Ramos (cell line): ENCODE results near the gene STK38.

ENCODE experiments used
- in situ Hi-C: fragments of 300-500 bp; cut with MboI; formaldehyde crosslinking; loops from one replicate; pipeline ENCODE4 v1.14.3; 2022; ENCODE audit warnings: low sequenced_read_pairs; ENCODE audit not compliant: unreplicated experiment

The STK38 gene

DNA sequence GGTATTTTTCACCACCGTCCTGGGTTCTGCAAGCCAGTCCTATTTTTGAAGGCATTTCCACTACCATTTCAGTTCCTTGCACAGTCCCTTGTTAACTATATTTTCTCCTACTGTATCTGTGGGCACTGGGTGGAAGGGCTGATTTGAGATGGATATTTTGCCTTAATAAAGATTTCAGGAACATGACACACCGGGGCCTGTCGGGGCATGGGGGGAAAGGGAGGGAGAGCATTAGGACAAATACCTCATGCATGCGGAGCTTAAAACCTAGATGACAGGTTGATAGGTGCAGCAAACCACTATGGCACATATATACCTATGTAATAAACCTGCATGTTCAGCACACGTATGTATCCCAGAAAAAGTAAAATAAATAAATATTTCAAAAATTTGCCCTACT lies 22.4 kb downstream of the STK38 start:
- in situ Hi-C loops = no loop called here

- in situ Hi-C loops = no loop called here
These were observed 23.3 kb downstream of the STK38 start for GRCh38 chr6:36523936-36524499.

- in situ Hi-C loops = no loop called here
These were observed 23.8 kb downstream of the STK38 start for GRCh38 chr6:36523451-36523850.

GRCh38 chr6:36519352-36519751 lies 27.9 kb downstream of the STK38 start:
- in situ Hi-C loops = no loop called here

GRCh38 chr6:36517408-36517807 lies 29.9 kb downstream of the STK38 start:
- in situ Hi-C loops = no loop called here

GRCh38 chr6:36516988-36517387 lies 30.3 kb downstream of the STK38 start:
- in situ Hi-C loops = no loop called here

GRCh38 chr6:36516559-36516958 lies 30.7 kb downstream of the STK38 start:
- in situ Hi-C loops = no loop called here

DNA sequence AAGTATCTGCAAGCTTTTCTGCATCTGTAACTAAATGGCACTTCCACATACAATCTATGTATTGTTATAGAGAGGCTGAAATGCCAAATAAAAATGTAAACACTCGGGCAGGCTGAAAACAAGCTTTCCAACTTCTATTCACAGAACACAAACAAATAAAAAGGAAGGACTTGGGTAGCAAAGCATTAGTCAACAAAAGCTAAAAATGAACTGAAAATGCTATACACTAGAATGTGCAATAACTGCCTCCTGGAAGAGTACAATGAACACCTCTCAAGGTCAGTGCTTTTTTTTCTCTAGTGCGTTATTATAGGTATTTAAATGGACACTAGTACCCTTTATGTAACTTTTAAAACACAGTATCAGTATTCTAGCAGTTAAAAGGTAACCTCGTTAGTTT lies 31.4 kb downstream of the STK38 start:
- in situ Hi-C loops = no loop called here

DNA sequence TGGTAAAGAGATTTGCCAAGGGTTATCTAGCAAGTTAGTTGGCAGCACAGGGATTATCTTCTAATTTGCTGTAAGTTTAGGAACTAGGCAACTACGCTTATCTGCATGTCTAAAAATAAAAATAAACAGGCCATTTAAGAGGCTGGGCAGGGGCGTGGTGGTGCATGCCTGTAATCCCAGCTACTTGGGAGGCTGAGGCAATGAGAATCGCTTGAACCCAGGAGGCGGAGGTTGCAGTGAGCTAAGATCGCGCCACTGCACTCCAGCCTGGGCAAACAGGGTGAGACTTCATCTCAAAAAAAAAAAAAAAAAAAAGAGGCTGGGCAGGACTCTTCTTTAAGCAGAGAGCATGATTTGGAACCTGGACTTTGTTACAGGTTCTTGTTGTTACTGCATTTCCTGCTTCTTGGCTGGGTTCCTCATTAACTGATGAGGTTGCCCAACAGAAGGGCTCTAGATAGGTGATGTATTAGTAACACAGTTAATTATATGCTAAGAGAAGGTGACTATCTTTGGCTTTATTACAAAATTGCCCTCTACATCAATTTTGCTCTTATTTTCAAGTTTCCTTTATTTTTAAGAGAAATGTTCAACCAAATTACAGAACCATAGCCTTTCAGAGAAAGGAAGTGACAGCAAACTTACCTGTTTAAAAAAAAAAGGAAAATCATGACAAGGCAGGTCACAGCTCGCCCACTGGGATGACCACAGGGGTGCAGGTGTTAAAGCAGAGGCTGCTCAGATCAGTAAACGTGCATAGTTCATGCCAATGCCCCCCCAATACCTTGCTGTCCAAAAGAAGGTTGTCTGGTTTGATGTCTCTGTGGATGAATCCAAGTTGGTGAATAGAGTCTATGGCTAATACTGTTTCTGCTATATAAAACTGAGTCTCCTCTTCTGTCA lies 32.5 kb downstream of the STK38 start:
- in situ Hi-C loops = no loop called here

GRCh38 chr6:36510365-36510764 lies 36.9 kb downstream of the STK38 start:
- in situ Hi-C loops = no loop called here

- in situ Hi-C loops = no loop called here
These were observed 38.7 kb downstream of the STK38 start for GRCh38 chr6:36508532-36508931.

DNA sequence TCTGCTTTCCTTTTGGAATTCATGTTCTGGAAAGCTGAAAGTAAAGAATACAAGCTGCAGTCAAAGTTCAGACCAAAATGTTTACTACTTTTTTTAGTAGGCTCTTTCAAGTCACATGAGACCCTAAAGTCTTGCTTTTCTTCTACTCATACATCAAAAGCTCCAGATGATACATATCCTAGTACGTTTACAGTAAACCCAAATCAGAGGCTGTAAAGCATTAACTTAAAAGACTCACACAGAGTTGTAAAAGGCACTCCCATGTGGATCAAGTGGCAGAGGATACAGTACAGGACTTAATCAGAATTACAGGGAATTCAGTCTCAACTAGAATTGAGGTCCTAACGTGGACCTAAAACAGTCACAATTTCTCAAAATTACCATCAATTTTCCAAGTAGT lies 40.7 kb downstream of the STK38 start:
- in situ Hi-C loops = no loop called here

DNA sequence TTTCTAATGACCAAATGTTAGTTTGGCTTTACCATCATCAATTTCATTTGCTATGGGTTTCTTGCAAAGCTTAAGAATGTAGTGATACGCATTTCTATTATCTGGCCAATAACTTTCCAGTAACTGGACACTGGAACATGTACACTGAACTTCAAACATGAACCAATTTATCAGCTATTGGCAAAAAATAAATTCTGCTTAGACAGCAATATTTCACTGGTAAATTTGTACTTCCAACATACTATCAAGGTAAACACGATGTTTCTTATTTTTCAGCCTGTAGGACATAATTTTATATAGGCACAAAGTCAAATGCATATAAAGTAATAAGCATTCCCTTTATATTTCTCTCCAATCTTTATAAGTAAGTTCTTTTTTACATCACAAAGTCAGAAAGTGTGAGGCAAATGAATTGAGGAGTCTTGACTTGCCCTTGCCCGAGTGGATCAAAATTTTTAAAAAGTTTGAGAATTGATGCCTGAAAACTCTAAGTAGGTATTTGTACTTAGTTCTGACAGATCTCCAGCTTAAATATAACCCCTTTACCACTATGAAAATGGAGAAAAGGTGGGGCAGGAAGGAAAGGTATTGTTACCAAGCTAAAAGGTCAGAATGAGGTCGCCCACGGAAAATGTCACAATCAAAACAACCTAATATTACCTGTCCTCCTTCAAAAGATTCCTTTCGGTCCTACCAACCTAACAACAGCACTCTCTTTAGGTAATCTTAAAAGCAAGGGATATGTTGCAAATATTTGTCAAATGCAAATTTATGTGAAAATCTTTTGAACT lies 41.3 kb downstream of the STK38 start:
- in situ Hi-C loops = no loop called here

DNA sequence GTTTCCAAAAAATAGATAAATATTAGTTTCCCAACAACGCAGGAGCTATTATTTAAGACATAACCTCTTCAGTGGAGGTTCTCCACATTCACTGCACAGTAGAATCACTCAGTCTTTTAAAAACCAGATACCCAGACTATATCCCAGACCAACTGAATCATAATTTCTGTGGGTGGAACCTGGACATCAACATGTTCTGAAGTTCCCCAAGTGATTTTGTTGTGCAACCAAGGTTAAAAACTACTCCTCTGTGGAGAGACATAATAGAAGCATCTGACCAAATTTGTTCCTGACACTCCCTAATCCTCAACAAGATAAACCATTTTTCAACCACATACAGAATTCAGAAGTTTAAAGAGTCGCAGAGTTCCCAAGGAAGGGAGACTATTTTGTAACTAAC lies 42.3 kb downstream of the STK38 start:
- in situ Hi-C loops = no loop called here

GRCh38 chr6:36504181-36504580 lies 43.1 kb downstream of the STK38 start:
- in situ Hi-C loops = no loop called here

DNA sequence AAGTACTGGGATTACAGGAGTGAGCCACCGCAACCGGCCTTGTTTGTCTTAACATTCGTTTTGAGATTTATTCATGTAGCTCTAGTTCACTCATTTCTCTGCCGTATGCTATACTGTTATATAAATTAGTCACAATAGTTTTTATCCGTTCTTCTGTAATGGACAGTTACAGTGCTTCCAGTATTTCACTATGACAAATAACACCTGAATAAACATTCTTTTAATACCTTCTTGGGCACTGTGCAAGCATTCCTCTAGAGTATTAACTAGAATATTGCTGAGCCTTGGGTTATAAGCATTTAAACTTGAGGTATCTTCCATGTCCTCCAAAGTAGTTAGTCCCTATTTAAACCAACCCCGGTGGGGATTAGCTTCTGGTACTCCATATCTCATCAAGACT lies 45.6 kb downstream of the STK38 start:
- in situ Hi-C loops = no loop called here

DNA sequence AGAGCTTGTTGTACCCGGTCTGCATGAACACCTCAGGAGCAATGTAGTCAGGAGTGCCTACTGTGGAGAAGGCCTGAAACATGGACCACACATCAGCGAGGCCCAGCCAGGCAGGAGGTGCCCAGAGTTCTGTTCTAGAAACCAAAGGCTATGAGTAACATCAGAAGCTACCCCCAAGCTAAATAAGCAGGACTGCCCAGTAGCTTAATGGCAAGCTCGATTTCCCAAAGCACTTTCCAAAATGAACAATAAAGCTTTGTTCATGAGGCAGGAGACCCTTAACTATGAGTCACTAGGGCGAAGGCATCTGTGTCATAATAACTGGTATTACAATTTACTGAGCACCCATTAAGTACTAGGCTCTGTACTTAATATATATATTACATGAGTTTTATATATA lies 47.4 kb downstream of the STK38 start:
- in situ Hi-C loops = no loop called here

- in situ Hi-C loops = no loop called here
These were observed 52.2 kb downstream of the STK38 start for GRCh38 chr6:36495086-36495485.

- in situ Hi-C loops = no loop called here
These were observed 53.4 kb downstream of the STK38 start for GRCh38 chr6:36493859-36494258.

- in situ Hi-C loops = no loop called here
These were observed 54.0 kb downstream of the STK38 start for GRCh38 chr6:36493319-36493718.

DNA sequence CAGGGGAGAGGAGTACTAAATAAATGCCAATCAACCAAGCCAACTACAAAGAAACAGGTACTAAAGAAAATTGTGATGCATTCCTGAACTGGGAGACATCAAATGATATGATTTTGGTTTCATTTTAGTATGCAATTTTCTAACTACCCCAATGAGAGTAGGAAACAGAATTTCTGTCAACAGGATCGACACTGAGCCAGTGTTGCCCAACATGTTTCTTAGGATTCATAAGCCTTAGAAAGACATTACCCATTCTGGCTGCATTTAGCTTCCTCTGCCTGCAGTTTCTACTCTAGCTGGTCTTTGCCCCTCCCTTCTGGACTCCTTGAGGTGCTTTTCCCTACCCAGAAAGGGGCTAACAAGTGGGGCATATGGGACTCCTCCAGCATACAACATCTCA lies 54.7 kb downstream of the STK38 start:
- in situ Hi-C loops = no loop called here
